Measurements from ENCODE around the gene GSX1.

The GSX1 gene

DNA sequence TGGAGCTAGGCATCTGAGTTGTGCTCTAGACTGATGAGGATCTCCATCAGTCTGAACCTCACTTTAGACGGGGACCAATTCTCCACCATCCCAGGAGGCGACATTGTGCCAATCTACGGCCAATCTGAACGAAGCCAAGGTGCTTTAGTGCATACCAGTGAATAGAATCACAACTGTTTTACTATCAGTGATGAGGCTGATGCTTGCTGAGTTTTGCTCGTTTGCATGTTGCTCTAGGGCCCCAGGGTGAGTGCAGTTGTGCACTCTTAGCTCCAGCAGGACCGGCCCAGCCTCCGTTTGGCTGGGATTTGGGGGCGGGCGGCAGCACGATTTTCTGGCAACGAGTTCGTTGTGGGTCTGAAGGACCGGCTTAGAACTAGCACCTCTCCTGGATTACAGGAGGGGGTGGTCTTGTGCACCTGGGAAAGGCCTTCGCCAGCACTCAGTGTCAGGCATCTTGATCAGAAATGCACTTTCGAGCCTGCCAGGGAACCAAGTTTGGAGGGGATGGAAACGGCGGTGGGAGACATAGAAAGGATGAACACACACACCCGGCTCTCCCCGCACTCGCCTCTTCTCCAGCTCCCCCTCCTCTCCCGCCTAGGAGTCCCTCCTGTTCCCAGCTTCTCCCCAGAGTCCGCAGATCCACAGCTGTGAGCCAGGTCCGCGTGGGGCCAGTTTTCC lies 4.4 kb downstream of the GSX1 start:
- Histone ChIP-seq H3K4me2 (ENCODE audit: low read length) (no peak overlapping the region), H3K4me3 (ENCODE audit: low read length) (no peak overlapping the region), H3K36me3 (ENCODE audit: control insufficient read depth, low read length) (no peaks in the 10 kb centered on the region), H3K9me3 (ENCODE audit: control insufficient read depth, insufficient read depth, low read length) (no peaks in the 10 kb centered on the region), H3K27ac (ENCODE audit: low read depth, low read length) (no peak overlapping the region), H4K20me1 (ENCODE audit: control insufficient read depth, insufficient read depth, low read depth, low read length) (no peaks in the 10 kb centered on the region), H3K79me2 (ENCODE audit: control insufficient read depth, low read length) (no peaks in the 10 kb centered on the region), H3F3A (ENCODE audit: control insufficient read depth, insufficient read depth) (no peaks in the 10 kb centered on the region), H3K9me2 (replicated peaks; ENCODE audit: control insufficient read depth, low read length) (no peaks in the 10 kb centered on the region), H3K27me3 (ENCODE audit: control insufficient read depth, low read length) (peaks cover 38% of the 10 kb centered on the region), H3K4me1 (ENCODE audit: control insufficient read depth, low read length) (no peaks in the 10 kb centered on the region)
- no peak for TF ChIP-seq EZH2phosphoT487 (IDR thresholded peaks at IDR 0.05; ENCODE audit: borderline replicate concordance, low read length)
- TF ChIP-seq CTCF (IDR thresholded peaks at IDR 0.05; ENCODE audit: low read depth, low read length, poor library complexity, severe bottlenecking) = no peak

GRCh38 chr13:27797228-27797624 lies 4.9 kb downstream of the GSX1 start:
- Histone ChIP-seq H3K4me1 (ENCODE audit: control insufficient read depth, low read length) (no peaks in the 10 kb centered on the region), H3F3A (ENCODE audit: control insufficient read depth, insufficient read depth) (no peaks in the 10 kb centered on the region), H3K36me3 (ENCODE audit: control insufficient read depth, low read length) (no peaks in the 10 kb centered on the region), H3K79me2 (ENCODE audit: control insufficient read depth, low read length) (no peaks in the 10 kb centered on the region), H3K27ac (ENCODE audit: low read depth, low read length) (no peak overlapping the region), H3K4me2 (ENCODE audit: low read length) (no peak overlapping the region), H3K9me3 (ENCODE audit: control insufficient read depth, insufficient read depth, low read length) (no peaks in the 10 kb centered on the region), H3K4me3 (ENCODE audit: low read length) (no peak overlapping the region), H3K9me2 (replicated peaks; ENCODE audit: control insufficient read depth, low read length) (no peaks in the 10 kb centered on the region), H3K27me3 (ENCODE audit: control insufficient read depth, low read length) (peaks cover 38% of the 10 kb centered on the region), H4K20me1 (ENCODE audit: control insufficient read depth, insufficient read depth, low read depth, low read length) (no peaks in the 10 kb centered on the region)
- TF ChIP-seq CTCF (IDR thresholded peaks at IDR 0.05; ENCODE audit: low read depth, low read length, poor library complexity, severe bottlenecking) = no peak
- TF ChIP-seq EZH2phosphoT487 (IDR thresholded peaks at IDR 0.05; ENCODE audit: borderline replicate concordance, low read length) = no peak

- Histone ChIP-seq H3F3A (ENCODE audit: control insufficient read depth, insufficient read depth) (no peaks in the 10 kb centered on the region), H3K4me1 (ENCODE audit: control insufficient read depth, low read length) (no peaks in the 10 kb centered on the region), H3K27ac (ENCODE audit: low read depth, low read length) (no peak overlapping the region), H3K4me3 (ENCODE audit: low read length) (no peak overlapping the region), H3K79me2 (ENCODE audit: control insufficient read depth, low read length) (no peaks in the 10 kb centered on the region), H3K9me2 (replicated peaks; ENCODE audit: control insufficient read depth, low read length) (no peaks in the 10 kb centered on the region), H3K4me2 (ENCODE audit: low read length) (no peak overlapping the region), H4K20me1 (ENCODE audit: control insufficient read depth, insufficient read depth, low read depth, low read length) (no peaks in the 10 kb centered on the region), H3K9me3 (ENCODE audit: control insufficient read depth, insufficient read depth, low read length) (no peaks in the 10 kb centered on the region), H3K27me3 (ENCODE audit: control insufficient read depth, low read length) (peaks cover 13% of the 10 kb centered on the region), H3K36me3 (ENCODE audit: control insufficient read depth, low read length) (no peaks in the 10 kb centered on the region)
- no peak for TF ChIP-seq EZH2phosphoT487 (IDR thresholded peaks at IDR 0.05; ENCODE audit: borderline replicate concordance, low read length)
- no peak for TF ChIP-seq CTCF (IDR thresholded peaks at IDR 0.05; ENCODE audit: low read depth, low read length, poor library complexity, severe bottlenecking)
These were observed 14.6 kb downstream of the GSX1 start for GRCh38 chr13:27806744-27807387.

All from DOHH2 (cell line).